Activated CD4-positive, alpha-beta T cell treated with anti-CD3 and anti-CD28 coated beads for 36 hours (primary cell): ENCODE data around the gene USP9X. TPM values are rescaled to one million over a fixed set of nuclear protein-coding genes. Genes with fewer than 3 reads are reported as not detected.

Experiments
- ATAC-seq: fragments of 200-7000 bp; cut with Tn5 transposase; one replicate; pipeline ENCODE4 v1.10.0; 2021; ENCODE audit warnings: mild to moderate bottlenecking, moderate library complexity
- CTCF ChIA-PET: fragments of 350-600 bp; sonication (Branson Sonifier 250); formaldehyde crosslinking; loops from one replicate; lab custom pipeline; 2021; ENCODE audit warnings: antibody characterized with exemption; lab: Charles Lee
- POLR2A ChIA-PET: fragments of 350-600 bp; sonication (Branson Sonifier 250); formaldehyde crosslinking; loops from one replicate; lab custom pipeline; 2021; ENCODE audit warnings: antibody characterized with exemption, inconsistent platforms; lab: Charles Lee
- DNase-seq: peaks from one replicate; pipeline ENCODE4 v3.0.0-alpha.2; 2020
- H3K27ac Mint-ChIP-seq: one replicate; pipeline ENCODE4 v1.8.0; 2021; ENCODE audit warnings: mixed read lengths
- H3K27me3 Mint-ChIP-seq: one replicate; pipeline ENCODE4 v1.8.0; 2021; ENCODE audit warnings: mixed read lengths
- H3K36me3 Mint-ChIP-seq: one replicate; pipeline ENCODE4 v1.8.0; 2021; ENCODE audit warnings: low read depth, mixed read lengths
- H3K4me1 Mint-ChIP-seq: one replicate; pipeline ENCODE4 v1.8.0; 2021; ENCODE audit warnings: mixed read lengths
- H3K4me3 Mint-ChIP-seq: one replicate; pipeline ENCODE4 v1.8.0; 2021; ENCODE audit warnings: mild to moderate bottlenecking, moderate library complexity, mixed read lengths
- H3K9me3 Mint-ChIP-seq: one replicate; pipeline ENCODE4 v1.8.0; 2021; ENCODE audit warnings: low read depth, mixed read lengths
- intact Hi-C, 2 experiments: fragments of 100-400 bp; cut with DNase I in 1 of 2; cut with micrococcal nuclease in 1 of 2; formaldehyde crosslinking; loops; one replicate each; pipeline versions ENCODE4 v1.14.2 to v1.15.1; 2022 to 2024; cut with DNase I, micrococcal nuclease
- total RNA-seq, 2 experiments: library from RNA; stranded (reverse); gene quantifications; one replicate each; pipeline ENCODE4 v1.2.3, GENCODE V29; 2021

Gene USP9X
- total RNA-seq, 2 experiments from 2014 or later, result 53.9 to 60.6 TPM

DNA sequence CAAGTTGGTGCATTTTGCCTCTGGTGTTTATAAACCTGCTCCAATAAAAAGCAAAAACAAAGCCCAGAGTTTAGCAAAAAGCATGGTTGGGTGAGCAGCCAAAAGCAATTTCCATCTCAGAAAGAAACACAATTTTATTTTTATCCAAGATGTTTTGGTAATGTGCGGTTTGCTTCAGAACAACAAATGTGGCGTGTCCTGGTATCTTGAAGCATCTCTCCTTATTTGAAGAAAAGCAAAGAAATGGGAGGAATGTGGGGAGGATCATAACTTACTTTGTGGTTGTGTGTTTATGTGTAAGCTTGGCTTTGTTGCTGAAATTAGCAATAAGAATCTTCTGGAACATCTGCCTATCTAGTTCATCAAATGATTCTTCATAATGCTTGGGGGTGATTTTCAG is 160.4 kb downstream of the USP9X start:
- no peaks in the 10 kb centered on the region for H3K27me3 Mint-ChIP-seq
- DNase-seq, result no peak
- ChIA-PET CTCF (interaction anchor here (0.7 kb wide), 1 partner anchor 783 kb away, joined by 4 read pairs; no protein-coding TSS in a partner anchor), POLR2A (no interaction called here)
- H3K27ac Mint-ChIP-seq, result no peak overlapping the region
- no peak for ATAC-seq
- H3K9me3 Mint-ChIP-seq, result no peaks in the 10 kb centered on the region
- intact Hi-C loops, result no loop called here
- H3K4me3 Mint-ChIP-seq, result no peak overlapping the region
- H3K4me1 Mint-ChIP-seq, result no peaks in the 10 kb centered on the region
- no peaks in the 10 kb centered on the region for H3K36me3 Mint-ChIP-seq

DNA sequence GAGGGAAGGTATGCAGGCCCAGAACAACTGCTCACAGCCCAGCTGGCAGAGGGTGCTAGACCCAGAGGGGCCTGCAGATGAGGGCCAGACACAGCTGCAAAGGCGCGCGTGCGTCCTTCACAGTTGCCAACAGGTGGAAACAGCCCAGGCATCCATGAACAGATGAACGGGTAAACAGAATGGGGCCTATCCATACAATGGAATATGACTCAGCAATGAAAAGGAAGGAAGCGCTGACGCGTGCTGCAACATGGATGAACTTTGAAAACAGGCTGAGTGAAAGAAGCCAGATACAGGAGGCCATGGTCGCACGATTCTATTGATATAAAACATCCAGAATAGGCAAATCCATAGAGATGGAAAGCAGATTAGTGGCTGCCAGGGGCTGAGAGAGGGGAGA is 165.6 kb downstream of the USP9X start:
- no peaks in the 10 kb centered on the region for H3K4me1 Mint-ChIP-seq
- H3K9me3 Mint-ChIP-seq, result no peaks in the 10 kb centered on the region
- H3K36me3 Mint-ChIP-seq, result no peaks in the 10 kb centered on the region
- DNase-seq (no peak), ATAC-seq (no peak)
- ChIA-PET CTCF (no interaction called here), POLR2A (no interaction called here)
- no peaks in the 10 kb centered on the region for H3K27me3 Mint-ChIP-seq
- intact Hi-C loops, result loop anchor here (5.0 to 10.0 kb wide), 2 partner anchors 596 to 599 kb away; no protein-coding TSS in a partner anchor
- H3K27ac Mint-ChIP-seq, result no peak overlapping the region
- H3K4me3 Mint-ChIP-seq, result no peak overlapping the region

DNA sequence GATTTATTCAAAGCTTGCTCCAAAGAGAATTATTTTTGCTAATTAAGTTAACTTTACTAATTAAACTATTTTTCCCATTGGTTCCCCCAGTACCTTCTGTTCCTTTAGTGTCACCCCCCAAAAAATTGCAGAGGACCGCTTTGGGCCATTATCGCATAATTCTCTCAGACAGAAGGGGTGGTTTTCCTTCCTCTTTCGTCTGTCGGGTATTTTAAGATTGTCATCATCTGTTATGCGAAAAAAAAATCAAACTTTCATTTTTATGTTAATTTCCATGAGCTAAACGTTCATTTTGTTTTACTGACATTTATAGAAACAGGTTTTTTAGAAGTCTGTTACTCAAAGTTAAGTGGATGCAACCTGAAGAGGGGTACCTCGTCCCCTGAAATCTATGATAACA is 172.6 kb downstream of the USP9X start:
- CTCF ChIA-PET, result interaction anchor here (1.3 kb wide), 1 partner anchor 606 kb away, joined by 3 read pairs; no protein-coding TSS in a partner anchor

DNA sequence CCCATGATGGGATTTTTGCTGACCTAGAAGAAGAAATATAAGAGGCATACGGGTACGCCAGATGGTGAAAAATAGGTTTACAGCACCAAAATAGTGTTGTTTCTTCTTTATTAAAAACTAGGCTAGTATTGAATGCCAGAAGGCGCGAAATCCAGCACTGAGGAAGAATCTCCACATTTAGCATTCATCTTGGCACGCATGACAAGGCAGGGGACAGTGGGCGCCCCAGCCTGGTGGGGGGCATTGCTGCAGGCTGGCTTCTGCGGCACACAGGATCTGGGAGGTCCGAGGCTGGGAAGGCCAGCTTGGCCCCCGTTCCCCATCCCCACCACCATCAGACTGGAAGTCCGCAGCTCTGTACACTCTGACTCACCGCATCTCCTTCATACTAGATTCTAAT is 173.0 kb downstream of the USP9X start:
- DNase-seq (no peak), ATAC-seq (no peak)
- H3K36me3 Mint-ChIP-seq, result no peaks in the 10 kb centered on the region
- H3K4me1 Mint-ChIP-seq, result no peaks in the 10 kb centered on the region
- H3K9me3 Mint-ChIP-seq, result no peaks in the 10 kb centered on the region
- no peak overlapping the region for H3K4me3 Mint-ChIP-seq
- intact Hi-C loops, result loop anchor here in 1 of 2 experiments (10.0 kb wide), 1 partner anchor 603 kb away; no protein-coding TSS in a partner anchor
- no peaks in the 10 kb centered on the region for H3K27me3 Mint-ChIP-seq
- no peak overlapping the region for H3K27ac Mint-ChIP-seq
- ChIA-PET POLR2A (no interaction called here), CTCF (interaction anchor here (1.3 kb wide), 1 partner anchor 606 kb away, joined by 3 read pairs; no protein-coding TSS in a partner anchor)

More for the DNA sequence above, 172.6 kb downstream of the USP9X start:
- no peak for ATAC-seq
- intact Hi-C loops, result loop anchor here in 1 of 2 experiments (10.0 kb wide), 1 partner anchor 603 kb away; no protein-coding TSS in a partner anchor
- Mint-ChIP-seq H3K4me1 (no peaks in the 10 kb centered on the region), H3K27ac (no peak overlapping the region), H3K4me3 (no peak overlapping the region), H3K27me3 (no peaks in the 10 kb centered on the region), H3K9me3 (no peaks in the 10 kb centered on the region), H3K36me3 (no peaks in the 10 kb centered on the region)
- DNase-seq, result no peak
- POLR2A ChIA-PET, result no interaction called here

DNA sequence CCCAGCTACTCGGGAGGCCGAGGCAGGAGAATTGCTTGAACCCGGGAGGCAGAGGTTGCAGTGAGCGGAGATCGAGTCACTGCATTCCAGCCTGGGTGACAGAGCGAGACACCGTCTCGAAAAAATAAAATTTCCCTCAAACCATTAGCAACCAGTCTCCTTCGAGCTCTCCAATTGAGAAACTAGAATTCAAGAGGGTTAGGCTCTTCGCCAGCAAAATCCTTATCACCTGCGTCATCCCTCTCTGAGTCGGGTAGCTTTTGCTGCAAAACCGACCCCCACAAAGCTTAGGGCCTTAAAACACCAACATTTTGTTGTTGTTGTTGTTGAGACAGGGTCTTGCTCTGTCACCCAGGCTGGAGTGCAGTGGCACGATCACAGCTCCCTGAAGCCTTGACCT is 173.6 kb downstream of the USP9X start:
- Mint-ChIP-seq H3K27me3 (no peaks in the 10 kb centered on the region), H3K9me3 (no peaks in the 10 kb centered on the region), H3K36me3 (no peaks in the 10 kb centered on the region), H3K4me3 (no peak overlapping the region), H3K4me1 (no peaks in the 10 kb centered on the region), H3K27ac (no peak overlapping the region)
- ATAC-seq (no peak), DNase-seq (no peak)
- intact Hi-C loops, result loop anchor here in 1 of 2 experiments (10.0 kb wide), 1 partner anchor 604 kb away; no protein-coding TSS in a partner anchor
- ChIA-PET POLR2A (no interaction called here), CTCF (interaction anchor here (1.3 kb wide), 1 partner anchor 607 kb away, joined by 3 read pairs; no protein-coding TSS in a partner anchor)

DNA sequence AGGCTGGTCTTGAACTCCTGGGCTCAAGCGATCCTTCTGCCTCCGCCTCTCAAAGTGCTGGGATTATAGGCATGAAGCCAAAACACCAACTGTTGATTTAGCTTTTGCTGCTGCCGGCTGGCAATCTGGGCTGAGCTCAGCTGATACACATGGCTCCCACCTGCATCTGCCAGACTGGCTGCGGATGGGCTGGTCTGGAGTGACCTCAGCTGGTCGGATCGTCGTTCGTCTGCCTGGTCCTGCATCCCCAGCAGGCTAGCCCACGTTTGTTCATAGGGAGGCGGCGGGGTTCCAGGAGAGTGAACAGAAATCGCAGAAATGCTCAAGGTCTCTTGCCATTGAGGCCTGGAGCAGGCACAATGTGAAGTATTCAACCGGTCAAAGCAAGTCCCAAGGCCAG is 174.3 kb downstream of the USP9X start:
- ATAC-seq, result no peak
- Mint-ChIP-seq H3K36me3 (no peaks in the 10 kb centered on the region), H3K27ac (no peak overlapping the region), H3K9me3 (no peaks in the 10 kb centered on the region), H3K4me1 (no peaks in the 10 kb centered on the region), H3K4me3 (no peak overlapping the region), H3K27me3 (no peaks in the 10 kb centered on the region)
- ChIA-PET CTCF (no interaction called here), POLR2A (no interaction called here)
- intact Hi-C loops, result loop anchor here in 1 of 2 experiments (10.0 kb wide), 1 partner anchor 605 kb away; no protein-coding TSS in a partner anchor
- DNase-seq, result no peak

DNA sequence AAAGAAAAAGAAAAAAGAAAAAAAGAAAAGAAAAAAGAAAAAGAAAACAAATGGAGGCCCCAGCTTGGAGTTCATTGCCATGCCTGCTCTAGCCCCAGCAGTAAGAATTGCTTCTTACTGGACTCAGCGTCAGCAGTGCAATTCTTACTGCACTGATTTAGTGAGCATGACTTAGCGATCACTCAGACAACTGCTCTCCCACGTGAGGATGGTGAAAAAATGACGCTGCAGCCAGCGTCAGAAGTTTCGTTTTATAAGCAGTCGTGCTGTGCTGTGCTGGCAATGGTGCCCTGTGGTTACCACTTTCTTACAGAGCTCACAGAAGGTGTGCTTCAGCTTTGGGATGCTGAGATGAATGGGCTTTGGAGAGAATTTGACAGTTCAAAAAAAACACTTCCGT is 180.4 kb downstream of the USP9X start:
- POLR2A ChIA-PET, result interaction anchor here (0.5 to 1.0 kb wide), 4 partner anchors 43 to 180 kb away, joined by 3 to 7 read pairs (median 4); no protein-coding TSS in a partner anchor
- no peak overlapping the region for H3K27ac Mint-ChIP-seq
- no peaks in the 10 kb centered on the region for H3K36me3 Mint-ChIP-seq
- no peak overlapping the region for H3K4me3 Mint-ChIP-seq
- no peaks in the 10 kb centered on the region for H3K9me3 Mint-ChIP-seq
- intact Hi-C loops, result loop anchor here (1.0 kb wide), 1 partner anchor 68 kb away; no protein-coding TSS in a partner anchor
- ATAC-seq, result peak; percentile 98
- CTCF ChIA-PET, result interaction anchor here (1.3 kb wide), 2 partner anchors 12 to 85 kb away, joined by 3 to 5 read pairs; no protein-coding TSS in a partner anchor
- H3K4me1 Mint-ChIP-seq, result peaks cover 5% of the 10 kb centered on the region
- H3K27me3 Mint-ChIP-seq, result no peaks in the 10 kb centered on the region
- peak; percentile 84 for DNase-seq

DNA sequence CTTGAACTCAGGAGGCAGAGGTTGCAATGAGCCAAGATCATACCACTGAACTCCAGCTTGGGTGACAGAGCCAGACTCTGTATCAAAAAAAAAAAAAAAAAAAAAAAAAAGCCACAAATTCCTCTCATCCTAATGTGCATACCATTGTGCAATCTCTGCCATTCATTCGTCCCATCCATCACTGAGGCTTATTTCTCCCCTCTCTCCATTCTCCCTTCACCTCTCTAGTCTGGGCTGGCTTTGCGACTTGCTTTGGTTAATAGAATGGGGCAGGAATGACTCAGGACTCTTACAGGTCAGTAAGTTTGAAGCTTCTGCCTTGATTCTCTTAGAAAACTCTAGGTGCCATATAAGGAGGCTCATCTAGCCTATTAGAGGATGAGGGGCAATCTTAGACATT is 188.4 kb downstream of the USP9X start:
- no peak for ATAC-seq
- no peaks in the 10 kb centered on the region for H3K36me3 Mint-ChIP-seq
- no peak for DNase-seq
- H3K27ac Mint-ChIP-seq, result no peak overlapping the region
- no peak overlapping the region for H3K4me3 Mint-ChIP-seq
- no peaks in the 10 kb centered on the region for H3K9me3 Mint-ChIP-seq
- ChIA-PET POLR2A (no interaction called here), CTCF (interaction anchor here (0.8 kb wide), 1 partner anchor 176 kb away, joined by 4 read pairs; no protein-coding TSS in a partner anchor)
- H3K27me3 Mint-ChIP-seq, result no peaks in the 10 kb centered on the region
- intact Hi-C loops, result loop anchor here in 1 of 2 experiments (2.0 to 10.0 kb wide), 2 partner anchors 175 to 481 kb away; no protein-coding TSS in a partner anchor
- peaks cover 4% of the 10 kb centered on the region for H3K4me1 Mint-ChIP-seq

DNA sequence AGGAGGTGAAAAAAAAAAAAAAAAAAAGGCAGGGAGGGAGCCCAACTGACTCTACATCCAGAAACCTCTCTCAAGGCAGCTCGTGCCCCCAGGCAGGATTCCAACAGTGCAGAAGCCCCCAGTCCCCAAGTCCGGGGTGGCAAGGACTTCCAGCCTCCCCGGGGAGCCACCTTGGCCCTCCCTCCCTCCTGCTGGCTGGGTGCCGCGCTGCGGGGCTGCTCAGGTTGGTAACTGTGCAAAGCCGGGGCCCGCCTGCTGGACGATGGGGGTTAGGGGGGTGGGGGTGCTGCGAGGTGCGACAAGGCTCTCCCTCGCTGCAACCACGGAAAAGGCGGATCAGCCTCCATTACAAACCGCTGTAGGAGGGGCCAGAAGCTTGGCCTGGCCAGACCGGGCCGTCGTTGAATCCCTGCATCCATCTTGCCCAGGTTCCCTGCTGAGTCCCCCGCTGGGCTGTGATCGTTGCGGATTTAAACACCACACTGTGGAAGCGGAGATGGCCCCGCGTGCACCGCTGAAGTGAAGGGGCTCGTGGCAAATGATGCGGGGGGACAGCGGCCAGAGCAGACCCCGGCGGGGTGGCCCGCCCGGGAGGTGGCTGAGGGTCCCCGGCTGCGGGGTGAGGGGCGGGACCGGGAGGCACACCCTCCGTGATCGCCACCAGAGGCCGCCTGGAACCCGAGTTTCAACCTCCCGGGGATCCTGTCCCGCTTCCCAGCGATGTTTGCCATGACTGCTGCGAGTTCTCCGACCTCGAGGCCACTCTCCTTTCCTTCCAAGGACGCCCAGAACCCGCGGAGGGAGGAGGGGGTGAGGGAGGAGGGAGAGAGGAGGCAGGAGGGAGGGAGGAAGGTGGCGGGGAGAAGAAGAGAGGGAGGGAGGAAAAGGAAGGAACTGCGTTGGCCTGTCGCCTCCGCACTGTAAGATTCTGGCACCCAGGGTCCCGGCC is 190.7 kb downstream of the USP9X start:
- Mint-ChIP-seq H3K27ac (peak overlapping the region; percentile 70), H3K9me3 (no peaks in the 10 kb centered on the region), H3K4me1 (peaks cover 4% of the 10 kb centered on the region), H3K27me3 (no peaks in the 10 kb centered on the region), H3K4me3 (peak overlapping the region; percentile 64), H3K36me3 (no peaks in the 10 kb centered on the region)
- intact Hi-C loops, result loop anchor here (1.0 to 10.0 kb wide), 5 partner anchors 55 to 479 kb away; no protein-coding TSS in a partner anchor
- ATAC-seq, result peak; percentile 80
- ChIA-PET CTCF (interaction anchor here (1.2 kb wide), 1 partner anchor 95 kb away, joined by 3 read pairs; no protein-coding TSS in a partner anchor), POLR2A (no interaction called here)
- DNase-seq, result peak; percentile 73

DNA sequence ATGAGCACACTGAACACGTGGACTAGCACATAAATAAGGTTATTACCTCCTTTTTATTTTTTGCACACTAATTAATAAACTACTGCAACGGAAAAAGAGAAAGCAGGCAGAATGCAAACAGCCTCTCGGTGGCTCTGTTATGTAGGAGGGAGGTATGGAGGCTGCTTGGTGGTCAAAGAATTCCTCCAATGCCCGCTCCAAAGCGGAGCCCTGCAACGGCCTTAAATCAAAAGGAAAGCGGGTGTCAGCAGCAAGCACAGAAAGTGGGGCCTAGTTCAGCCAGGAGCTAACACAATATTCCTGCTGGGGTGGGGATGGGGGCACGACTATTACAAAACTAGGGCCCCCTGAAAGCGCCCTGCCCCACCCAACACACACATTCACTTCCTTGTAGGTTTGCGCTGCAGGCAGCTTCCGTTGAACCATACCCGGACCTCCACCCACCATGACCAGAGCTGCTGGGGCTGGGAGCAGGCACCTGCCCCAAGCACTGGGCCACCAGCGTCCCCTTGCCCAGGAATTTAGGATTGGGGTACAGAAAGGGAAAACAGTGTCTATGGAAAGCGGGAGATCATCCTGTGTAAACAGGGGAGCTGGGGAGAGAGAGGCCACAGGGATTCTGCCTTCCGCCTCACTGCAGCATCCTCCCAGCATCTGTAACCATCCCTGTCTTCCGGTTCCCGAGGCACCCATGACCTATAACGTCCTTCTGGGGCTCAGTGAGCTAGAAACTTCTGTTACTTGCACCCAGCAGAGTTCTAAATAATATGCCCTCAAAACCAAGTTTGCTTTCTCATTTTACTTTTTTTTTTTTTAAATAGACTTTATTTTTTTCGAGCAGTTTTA is 191.6 kb downstream of the USP9X start:
- ATAC-seq (peak; percentile 23), DNase-seq (peak; percentile 21)
- ChIA-PET POLR2A (no interaction called here), CTCF (interaction anchor here (0.6 to 1.2 kb wide), 5 partner anchors 54 to 188 kb away, joined by 3 to 5 read pairs (median 4); no protein-coding TSS in a partner anchor)
- Mint-ChIP-seq H3K36me3 (no peaks in the 10 kb centered on the region), H3K4me3 (peak overlapping the region; percentile 64), H3K9me3 (no peaks in the 10 kb centered on the region), H3K4me1 (peaks cover 4% of the 10 kb centered on the region), H3K27me3 (no peaks in the 10 kb centered on the region), H3K27ac (peak overlapping the region; percentile 37)
- intact Hi-C loops, result loop anchor here (1.0 to 10.0 kb wide), 4 partner anchors 54 to 478 kb away; no protein-coding TSS in a partner anchor
